GM12878 (cell line): ENCODE results near the gene CC2D1A. TPM values are rescaled to one million over a fixed set of nuclear protein-coding genes. Genes with fewer than 3 reads are reported as not detected.

Experiments
- ATAC-seq: fragments of 200-7000 bp; cut with Tn5 transposase; 3 replicates; pipeline ENCODE4 v1.9.1; 2020; ENCODE audit warnings: mild to moderate bottlenecking, moderate library complexity
- BruUV-seq: library from RNA; stranded (reverse); fragments of 400-500 nt; replicated peaks from 2 replicates; lab custom pipeline; 2021; lab: Mats Ljungman, UMichigan
- CTCF ChIA-PET: fragments of 300-600 bp; sonication (Branson Sonifier 250); formaldehyde crosslinking; extraction: SDS; loops from one replicate; lab custom pipeline; 2021; ENCODE audit warnings: inconsistent platforms; lab: Yijun Ruan, JAX
- POLR2A ChIA-PET: fragments of 350-600 bp; formaldehyde crosslinking; extraction: SDS; loops from one replicate; lab custom pipeline; 2021; ENCODE audit warnings: inconsistent platforms; lab: Charles Lee
- RAD21 ChIA-PET: fragments of 300-600 bp; sonication (Branson Sonifier 250); formaldehyde crosslinking; loops from one replicate; lab custom pipeline; 2023; ENCODE audit warnings: antibody characterized with exemption; ENCODE audit not compliant: unreplicated experiment; lab: Charles Lee
- SMC1A ChIA-PET: fragments of 300-600 bp; sonication (Branson Sonifier 250); formaldehyde crosslinking; loops from one replicate; lab custom pipeline; 2023; ENCODE audit not compliant: unreplicated experiment, uncharacterized antibody; lab: Charles Lee
- DNase-seq: peaks from one replicate; pipeline ENCODE4 v3.0.0-alpha.2; 2011; ENCODE audit warnings: low read depth, low spot score
- FAIRE-seq: peaks from 3 replicates; lab custom pipeline; 2011; peaks lifted over from hg19 to GRCh38; lab: Jason Lieb, UNC
- H2AFZ ChIP-seq: 2 replicates; pipeline ENCODE4 v1.6.0; 2011; ENCODE audit warnings: low read depth, low read length, control low read depth; ENCODE audit not compliant: control insufficient read depth
- H3K27ac ChIP-seq: 2 replicates; pipeline ENCODE4 v1.5.1; 2011; ENCODE audit warnings: control low read depth; ENCODE audit not compliant: control insufficient read depth, insufficient read depth
- H3K27me3 ChIP-seq, 2 experiments: replicated peaks in 1 of 2; 2 replicates each; pipeline versions ENCODE4 v1.6.0 to v1.6.1; 2011; ENCODE audit warnings: low read length in 1 of 2; ENCODE audit not compliant: control insufficient read depth in 2 of 2, insufficient read depth in 2 of 2
- H3K36me3 ChIP-seq, 2 experiments: 2 replicates each; pipeline ENCODE4 v1.5.1; 2011; ENCODE audit warnings: low read length in 1 of 2; ENCODE audit not compliant: control insufficient read depth in 2 of 2, insufficient read depth in 2 of 2
- H3K4me1 ChIP-seq: 2 replicates; pipeline ENCODE4 v1.6.1; 2011; ENCODE audit warnings: mild to moderate bottlenecking, low read length, moderate library complexity, mixed read lengths; ENCODE audit not compliant: control insufficient read depth, insufficient read depth
- H3K4me2 ChIP-seq: 2 replicates; pipeline ENCODE4 v1.6.0; 2011; ENCODE audit warnings: control low read depth; ENCODE audit not compliant: control insufficient read depth, insufficient read depth
- H3K4me3 ChIP-seq: fragments of 200-600 bp; sonication (generic); 2 replicates; pipeline ENCODE4 v1.5.1; 2016
- H3K79me2 ChIP-seq: 2 replicates; pipeline ENCODE4 v1.6.0; 2011; ENCODE audit warnings: low read length; ENCODE audit not compliant: control insufficient read depth, insufficient read depth
- H3K9ac ChIP-seq: 2 replicates; pipeline ENCODE4 v1.8.0; 2011; ENCODE audit warnings: low read length, control low read depth, mixed read lengths; ENCODE audit not compliant: control insufficient read depth, insufficient read depth
- H3K9me3 ChIP-seq: replicated peaks from 3 replicates; pipeline ENCODE4 v1.5.1; 2011; ENCODE audit warnings: mild to moderate bottlenecking, low read length; ENCODE audit not compliant: control insufficient read depth, insufficient read depth
- H4K20me1 ChIP-seq: 2 replicates; pipeline ENCODE4 v1.6.0; 2011; ENCODE audit not compliant: control insufficient read depth, insufficient read depth
- ASH2L ChIP-seq: fragments of 300-600, 200-600 bp; sonication (generic); IDR thresholded peaks from 2 replicates; pipeline ENCODE4 v1.6.1; 2017; ENCODE audit warnings: low read depth, mild to moderate bottlenecking, borderline replicate concordance
- GABPA ChIP-seq: IDR thresholded peaks from 2 replicates; pipeline ENCODE4 v1.6.1; 2014; ENCODE audit warnings: antibody characterized with exemption, low read depth, mild to moderate bottlenecking, inconsistent platforms
- MTA2 ChIP-seq: fragments of 450-650 bp; IDR thresholded peaks from 2 replicates; pipeline ENCODE4 v1.6.1; 2016; ENCODE audit warnings: low read depth, mild to moderate bottlenecking, moderate library complexity
- NFYB ChIP-seq: IDR thresholded peaks from 2 replicates; pipeline ENCODE4 v1.6.1; 2011; ENCODE audit warnings: low read depth, mild to moderate bottlenecking, low read length, improper control_type of control experiment, moderate library complexity; ENCODE audit not compliant: insufficient read depth
- NRF1 ChIP-seq: conservative IDR thresholded peaks from 2 replicates; pipeline ENCODE4 v1.6.1; 2011; ENCODE audit warnings: mild to moderate bottlenecking, low read depth, low read length, improper control_type of control experiment
- PBX3 ChIP-seq: IDR thresholded peaks from 2 replicates; pipeline ENCODE4 v1.6.1; 2011; ENCODE audit warnings: mild to moderate bottlenecking, low read depth, low read length, moderate library complexity; ENCODE audit not compliant: insufficient replicate concordance
- TCF7 ChIP-seq: IDR thresholded peaks from 2 replicates; pipeline ENCODE4 v1.6.1; 2014; ENCODE audit warnings: antibody characterized with exemption, borderline replicate concordance
- WGBS: methylation state at CpG from one replicate; pipeline ENCODE4 v1.1.6; 2016; ENCODE audit warnings: low lambda C conversion rate; ENCODE audit not compliant: insufficient replicate concordance, insufficient coverage; ENCODE audit errors: missing lambda C conversion rate; 5-methylcytosine and 5-hydroxymethylcytosine counted together
- in situ Hi-C: fragments of 300-500 bp; cut with MboI; formaldehyde crosslinking; loops from 9 replicates; pipeline ENCODE4 v1.14.3; 2018; ENCODE audit warnings: mixed read lengths
- intact Hi-C: fragments of 100-400 bp; cut with micrococcal nuclease; formaldehyde crosslinking; loops from one replicate; pipeline ENCODE4 v1.14.2; 2022; ENCODE audit not compliant: unreplicated experiment
- polyA plus RNA-seq, 11 experiments: library from polyadenylated mRNA; depleted of rRNA in 4 of 11; unstranded in 6 of 11; stranded (reverse) in 5 of 11; fragments of >200 nt; fragmentation: Nextera tagmentation in 4 of 11; fragmentation: Illumina TruSeq in 1 of 11; extraction: Ambion mirVana in 4 of 11; extraction: Trizol in 1 of 11; gene quantifications; 1 replicate in 1 of 11; 2 replicates in 10 of 11; pipeline versions ENCODE4 v1.2.1 to v1.2.3, GENCODE V29; 2011 to 2016; ENCODE audit warnings: inconsistent platforms in 2 of 11, missing spikeins in 2 of 11, low read depth in 1 of 11
- total RNA-seq, 4 experiments: library from RNA; depleted of rRNA in 3 of 4; stranded (reverse); fragments of >200 nt in 3 of 4; fragmentation: Illumina TruSeq in 1 of 4; extraction: Trizol in 1 of 4; gene quantifications; 2 replicates each; pipeline versions ENCODE4 v1.2.1 to v1.2.3, GENCODE V29; 2013 to 2021

The CC2D1A gene
- total and polyA plus RNA-seq, 10 of the 15 experiments (the other 5 are each of a cell fraction or from before 2014, with no cell fraction given), result 0.13 to 36.1 (median 16.1) TPM

- no peak for TF ChIP-seq PBX3
- TF ChIP-seq ASH2L, result no peak
- no peak for TF ChIP-seq NFYB
- TF ChIP-seq TCF7, result no peak
- no peak for TF ChIP-seq NRF1
Observed at GRCh38 chr19:13892870-13893269, 13.1 kb upstream of the CC2D1A start (continued).

- no peak overlapping the region for H3K9ac ChIP-seq
Observed at GRCh38 chr19:13894552-13894951, 11.4 kb upstream of the CC2D1A start.

More at GRCh38 chr19:13894552-13894951, 11.4 kb upstream of the CC2D1A start:
- no peaks in the 10 kb centered on the region for H4K20me1 ChIP-seq
- H3K36me3 ChIP-seq, result no peaks in the 10 kb centered on the region
- no peaks in the 10 kb centered on the region for H3K27me3 ChIP-seq
- DNase-seq (no peak), ATAC-seq (no peak), FAIRE-seq (no peak)
- intact Hi-C loops (no loop called here), in situ Hi-C loops (loop anchor here (25.0 kb wide), 1 partner anchor 443 kb away; no protein-coding TSS in a partner anchor)
- ChIA-PET POLR2A (no interaction called here), SMC1A (interaction anchor here (0.5 to 1.2 kb wide), 2 partner anchors 11 to 24 kb away, joined by 3 read pairs; no protein-coding TSS in a partner anchor), RAD21 (no interaction called here), CTCF (interaction anchor here (2.1 to 2.7 kb wide), 2 partner anchors 8 to 14 kb away, joined by 5 to 7 read pairs; no protein-coding TSS in a partner anchor)
- H3K4me3 ChIP-seq, result no peak overlapping the region
- no peak overlapping the region for H2AFZ ChIP-seq
- H3K27ac ChIP-seq, result no peak overlapping the region
- no peaks in the 10 kb centered on the region for H3K4me1 ChIP-seq
- TF ChIP-seq MTA2, result no peak
- TF ChIP-seq GABPA, result no peak
- no peaks in the 10 kb centered on the region for H3K79me2 ChIP-seq
- H3K4me2 ChIP-seq, result no peak overlapping the region
- no peaks in the 10 kb centered on the region for H3K9me3 ChIP-seq
- BruUV-seq, result no TSS peak
- WGBS, result 47% methylated on average over 5 of the region's 5 CpGs
